GM21786 (cell line): ENCODE measurements around the gene NDRG3.

Experiments used
- ATAC-seq: cut with Tn5 transposase; IDR thresholded peaks from one replicate; pipeline ENCODE4 v1.9.1; 2021; ENCODE audit not compliant: unreplicated experiment

The NDRG3 gene

DNA sequence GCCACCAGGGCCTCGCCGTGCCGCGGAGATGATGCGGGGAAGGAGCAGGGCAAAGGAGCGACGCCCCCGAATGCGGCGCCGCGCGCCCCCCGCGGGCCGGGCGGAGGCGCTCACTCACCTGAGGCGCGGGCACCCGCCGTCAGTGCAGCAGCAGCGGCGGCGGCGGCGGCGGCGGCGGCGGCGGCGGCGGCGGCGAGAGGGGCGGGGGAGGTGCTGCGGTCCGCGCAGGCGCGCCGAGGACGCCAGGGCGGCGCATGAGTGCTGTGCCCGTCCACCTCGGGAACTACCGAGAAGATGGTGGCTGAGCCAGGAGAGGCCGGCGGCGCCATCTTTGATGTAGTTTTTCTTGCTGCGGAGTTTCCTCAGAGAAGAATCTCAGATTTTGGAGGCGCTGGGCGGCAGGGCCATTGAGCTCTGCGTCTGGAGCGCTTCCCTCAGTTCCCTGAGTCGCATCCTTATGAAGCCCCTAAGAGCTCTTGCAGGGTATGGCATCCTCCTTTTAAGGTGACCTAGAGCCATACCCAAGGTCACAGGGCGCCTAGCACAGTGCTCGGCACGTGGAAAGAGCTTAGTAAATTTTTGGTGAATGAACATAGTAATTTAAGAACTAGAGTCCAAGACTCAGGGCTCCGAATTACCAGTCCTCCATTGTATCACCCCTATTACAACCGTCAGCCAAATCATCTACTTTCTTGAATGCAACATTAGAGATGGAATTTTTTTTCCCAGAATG is at the start of gene NDRG3:
NDRG3 (minus strand) TSS at position 164 of the 733 bp plus-strand sequence. CDS start 24,355 bp downstream, outside the sequence.
- peak; percentile 90 for ATAC-seq

GRCh38 chr20:36794116-36794474 is 48.2 kb upstream of the NDRG3 start:
- no peak for ATAC-seq

- ATAC-seq, result no peak
These were observed 47.6 kb upstream of the NDRG3 start for GRCh38 chr20:36793294-36794115.

- no peak for ATAC-seq
These were observed 46.5 kb upstream of the NDRG3 start for GRCh38 chr20:36792422-36792821.

DNA sequence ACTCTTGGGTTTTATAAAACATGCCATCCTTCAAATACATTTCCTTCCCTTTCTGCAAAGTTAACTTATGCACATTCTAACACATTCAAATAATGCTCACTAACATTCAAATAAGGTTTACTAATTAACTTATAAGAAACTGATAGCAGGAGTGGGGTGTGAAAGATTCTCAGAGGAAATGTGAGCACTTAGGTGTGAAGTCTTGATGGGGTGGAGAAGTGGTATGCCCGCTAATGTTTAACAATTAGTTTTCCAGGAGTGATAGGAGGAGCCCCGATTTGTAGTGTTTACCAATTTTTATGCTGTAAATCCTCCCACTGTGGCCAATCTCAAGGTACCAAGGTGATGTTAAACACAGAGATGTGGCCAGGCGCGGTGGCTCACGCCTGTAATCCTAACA is 46.0 kb upstream of the NDRG3 start:
- no peak for ATAC-seq

DNA sequence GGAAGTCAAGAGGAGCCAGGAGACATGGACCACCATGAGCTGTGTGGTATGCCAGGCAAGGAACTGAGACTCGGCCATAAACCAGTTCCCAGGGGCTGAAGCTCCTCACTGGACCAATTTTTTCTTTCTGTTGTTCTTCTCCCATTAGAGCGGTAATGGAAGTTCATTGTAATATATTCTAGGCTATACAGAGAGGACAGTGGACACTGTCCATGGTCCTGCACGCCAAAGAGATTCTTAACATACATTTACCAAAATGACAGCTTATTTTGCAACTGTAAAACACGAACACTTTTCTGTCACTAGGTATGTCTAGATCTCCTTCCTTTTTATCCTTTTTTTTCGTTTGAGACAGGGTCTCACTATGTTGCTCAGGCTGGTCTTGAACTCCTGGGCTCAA is 40.8 kb upstream of the NDRG3 start:
- ATAC-seq, result no peak

- ATAC-seq, result no peak
These were observed 40.4 kb upstream of the NDRG3 start for GRCh38 chr20:36786246-36786645.

GRCh38 chr20:36785308-36785707 is 39.4 kb upstream of the NDRG3 start:
- no peak for ATAC-seq

DNA sequence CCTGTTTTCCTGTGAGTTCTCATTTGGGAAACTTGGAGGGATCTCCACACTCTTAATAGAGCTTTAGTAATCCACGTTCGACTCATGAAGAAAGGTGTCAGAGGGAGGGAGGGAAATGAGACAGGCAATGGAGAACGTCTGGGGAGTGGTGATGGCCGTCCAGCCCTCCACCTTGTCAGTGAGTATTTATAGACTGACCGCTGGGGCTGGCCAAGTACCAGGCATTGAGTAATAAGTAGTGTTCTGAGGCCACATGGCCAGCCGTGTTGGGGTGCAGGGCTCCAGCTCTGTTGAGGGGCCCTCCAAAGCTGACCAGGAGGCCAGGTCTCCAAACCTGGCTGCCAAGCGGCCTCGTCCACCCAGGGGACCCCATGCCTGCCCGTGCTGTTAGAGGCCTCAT is 39.0 kb upstream of the NDRG3 start:
- no peak for ATAC-seq

- no peak for ATAC-seq
These were observed 38.2 kb upstream of the NDRG3 start for GRCh38 chr20:36784116-36784515.

DNA sequence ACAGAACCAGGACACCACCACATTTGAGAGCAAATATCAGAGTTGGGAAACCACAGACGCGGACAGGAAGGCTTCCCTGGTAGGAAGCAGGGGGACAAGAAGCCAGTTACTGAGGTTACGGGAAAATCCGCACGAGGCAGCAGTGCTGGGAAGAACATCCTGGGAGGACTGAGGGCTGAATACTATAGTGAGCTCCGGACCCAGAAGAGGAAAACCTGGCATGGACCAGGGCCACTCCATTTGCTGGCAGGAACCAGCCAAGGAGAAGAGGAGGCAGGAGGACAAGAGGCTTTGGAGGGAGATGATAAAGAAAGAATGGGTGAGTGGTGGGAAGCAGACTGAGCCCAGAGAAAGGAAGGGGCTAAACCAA is 33.8 kb upstream of the NDRG3 start:
- no peak for ATAC-seq

DNA sequence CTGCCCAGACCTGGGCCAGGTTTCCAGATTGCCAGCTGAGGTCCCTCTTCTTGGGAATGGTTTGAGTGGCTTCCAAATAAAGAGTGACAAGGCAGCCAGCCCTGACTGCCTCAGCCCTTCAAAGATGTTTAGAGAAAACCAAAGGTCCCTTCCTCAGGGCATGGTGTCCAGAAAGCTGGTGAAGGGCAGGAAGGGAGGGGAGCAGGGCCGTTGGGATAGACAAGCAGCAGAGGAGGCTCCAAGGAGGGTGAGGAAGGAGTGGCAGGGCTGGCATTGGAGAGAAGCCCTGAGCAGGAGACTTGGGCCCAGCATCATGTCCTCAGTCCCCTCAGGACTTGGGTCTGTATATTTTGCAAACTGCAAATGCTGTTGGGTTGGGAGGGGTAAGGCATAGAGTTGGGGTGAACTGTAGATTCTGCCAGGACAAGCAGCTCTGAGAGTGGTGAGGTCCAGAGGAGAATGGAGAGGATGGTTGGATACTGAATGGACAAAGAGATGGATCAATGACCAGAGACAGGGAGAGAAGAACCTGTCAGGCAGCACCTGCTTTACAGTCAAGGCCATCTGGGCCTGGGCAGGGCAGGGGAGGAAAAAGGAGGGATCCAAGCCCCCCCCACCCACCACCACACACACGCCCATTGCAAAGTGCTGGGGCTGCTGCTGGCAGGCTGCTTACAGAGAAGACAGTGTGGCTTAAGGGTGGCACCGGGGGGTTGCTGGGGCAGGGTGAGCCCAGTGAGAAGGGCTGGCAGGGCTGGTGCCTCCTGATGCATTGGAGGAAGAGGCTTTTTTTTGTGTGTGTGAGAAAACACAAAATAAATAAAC is 33.2 kb upstream of the NDRG3 start:
- no peak for ATAC-seq

DNA sequence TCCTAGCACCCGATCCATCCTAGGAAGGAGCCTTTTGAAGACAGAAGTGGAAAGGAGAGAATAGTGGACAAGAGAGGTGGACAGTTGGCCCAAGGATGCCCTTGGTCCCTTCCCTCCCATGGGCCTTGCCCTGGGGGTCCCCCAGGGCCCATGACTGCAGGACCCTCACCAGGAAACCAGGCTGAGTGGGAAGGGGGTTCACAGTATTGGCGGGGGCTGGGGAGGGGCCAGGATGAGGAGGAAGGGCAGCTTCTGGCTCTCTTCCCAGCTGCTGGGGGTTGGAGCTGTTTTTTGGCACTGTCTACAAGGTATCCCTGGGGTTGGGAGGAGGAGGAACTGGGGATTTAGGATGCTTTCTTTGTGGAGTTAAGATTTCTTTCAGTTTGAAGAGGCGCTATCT is 31.7 kb upstream of the NDRG3 start:
- ATAC-seq, result no peak

- no peak for ATAC-seq
These were observed 31.3 kb upstream of the NDRG3 start for GRCh38 chr20:36777167-36777566.

- no peak for ATAC-seq
These were observed 29.9 kb upstream of the NDRG3 start for GRCh38 chr20:36775826-36776225.

DNA sequence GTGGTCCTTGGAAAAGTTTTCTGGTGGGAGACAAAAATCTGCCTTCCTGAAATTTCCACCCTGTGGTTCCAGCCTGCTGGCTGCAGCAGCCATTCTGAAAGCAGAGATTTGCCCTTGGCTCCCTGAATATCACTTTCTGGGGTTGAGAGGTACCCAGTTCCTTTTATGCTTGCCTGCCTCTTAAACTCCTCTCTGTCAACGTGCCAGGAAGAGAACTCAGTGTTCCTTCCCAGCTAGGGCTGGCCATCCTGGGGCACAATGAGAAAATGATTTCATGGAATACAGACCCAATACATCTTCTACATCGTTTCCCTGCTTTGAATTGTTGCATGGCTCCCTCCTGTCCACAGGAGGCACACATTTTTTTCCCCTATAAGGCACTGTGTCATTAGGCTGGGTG is 29.3 kb upstream of the NDRG3 start:
- ATAC-seq, result no peak

DNA sequence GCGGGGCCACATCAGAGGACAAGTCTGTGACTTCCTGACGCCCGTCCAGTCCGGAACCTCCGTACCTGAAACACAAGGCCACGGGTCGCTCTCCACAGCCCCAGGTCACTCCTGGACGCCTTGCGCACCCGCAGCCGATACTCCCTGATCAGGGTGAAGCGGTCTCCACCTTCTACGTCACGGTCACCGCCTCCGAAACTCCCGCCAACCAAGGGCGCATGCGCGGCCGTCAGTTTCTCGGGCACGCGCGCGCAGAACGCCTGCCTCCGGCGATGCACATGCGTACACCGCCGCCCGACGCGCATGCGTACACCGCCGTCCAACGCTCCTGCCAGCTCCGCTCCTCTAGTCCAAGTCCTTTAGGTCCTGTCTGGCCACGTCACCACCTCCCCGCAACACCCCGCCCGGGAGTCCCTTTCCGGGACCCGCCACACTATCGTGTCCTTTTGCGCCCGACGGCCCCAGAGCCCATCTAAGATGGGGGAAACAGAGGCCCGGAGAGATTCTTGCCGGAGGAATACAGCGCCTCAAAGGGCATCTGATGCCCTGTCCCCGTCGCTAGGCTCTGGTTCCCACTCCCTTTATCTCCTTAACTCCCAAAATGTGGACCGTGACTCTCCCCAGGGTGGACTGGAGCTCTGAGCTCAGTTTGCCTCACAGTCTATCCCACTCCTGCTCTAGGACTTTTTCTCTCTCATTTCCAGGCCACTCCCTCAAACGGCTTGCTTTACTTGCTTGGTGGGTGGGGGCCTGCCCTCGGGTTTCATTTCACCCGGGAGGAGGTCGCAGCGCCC is 27.9 kb upstream of the NDRG3 start, which contains the start of gene DSN1:
DSN1 (minus strand) TSS at position 167 of the 794 bp plus-strand sequence. CDS start 2,305 bp downstream, outside the sequence.
- ATAC-seq, result peak; percentile 85

GRCh38 chr20:36773107-36773596 is 27.3 kb upstream of the NDRG3 start:
- no peak for ATAC-seq

GRCh38 chr20:36770680-36771079 is 24.8 kb upstream of the NDRG3 start:
- no peak for ATAC-seq

GRCh38 chr20:36768768-36769430 is 23.0 kb upstream of the NDRG3 start:
- no peak for ATAC-seq
